Activated gamma-delta T cell treated with anti-CD3 and anti-CD28 coated beads, Interleukin-2, amount 50 U/mL, for 16 hours (primary cell): Measurements from ENCODE around the gene ATRX.
"Not testable (repeated sequence)": the region's sequence is repeated elsewhere in the genome, so short reads cannot be mapped to it uniquely, and the experiment has no call there.

Experiments
- DNase-seq: peaks from one replicate; pipeline ENCODE4 v3.0.0-alpha.2; 2020; ENCODE audit warnings: low read depth

Gene ATRX

GRCh38 chrX:77785486-77786364 lies at the start of gene ATRX:
ATRX (minus strand) TSS chrX:77786216; CDS start chrX:77786001, 215 bp downstream.
- peak; percentile 58 for DNase-seq

- not testable (repeated sequence) for DNase-seq
Measured at GRCh38 chrX:77831544-77831943, 45.5 kb upstream of the ATRX start.

- DNase-seq = not testable (repeated sequence)
Measured at GRCh38 chrX:77821989-77822388, 36.0 kb upstream of the ATRX start.

- DNase-seq = no peak
Measured at GRCh38 chrX:77820091-77820727, 34.2 kb upstream of the ATRX start.

DNA sequence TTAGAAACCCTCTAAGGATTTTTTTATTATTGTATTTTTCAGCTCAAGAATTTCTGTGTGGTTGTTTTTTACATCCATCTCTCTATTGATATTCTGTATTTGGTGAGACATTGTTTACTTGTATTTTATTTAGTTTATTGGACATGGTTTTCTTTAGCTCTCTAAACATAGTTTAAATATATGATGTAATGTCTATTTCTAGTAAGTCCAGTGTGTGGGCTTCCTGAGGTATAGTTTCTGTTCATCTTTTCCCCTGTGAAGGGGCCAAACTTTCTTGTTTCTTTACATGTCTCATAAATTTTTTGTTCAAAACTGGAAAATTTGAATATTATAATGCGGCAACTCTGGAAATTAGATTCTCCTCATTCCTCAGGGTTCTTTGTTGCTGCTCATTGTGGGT lies 28.2 kb upstream of the ATRX start:
- no peak for DNase-seq

DNA sequence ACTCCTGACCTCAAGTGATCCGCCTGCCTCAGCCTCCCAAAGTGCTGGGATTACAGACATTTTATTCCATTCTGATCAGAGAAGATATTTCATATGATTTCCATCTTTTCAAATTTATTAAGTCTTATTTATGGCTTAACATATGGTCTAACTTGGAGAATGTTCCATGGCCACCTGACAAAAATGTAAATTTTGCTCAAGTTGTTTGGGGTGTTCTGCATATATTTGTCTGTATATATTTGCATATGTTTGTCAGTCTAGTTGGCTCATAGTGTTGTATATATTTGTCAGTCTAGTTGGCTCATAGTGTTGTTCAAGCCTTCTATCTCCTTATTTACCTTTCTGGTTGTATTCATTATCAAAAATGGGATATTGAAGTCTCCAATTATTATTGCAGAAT lies 16.2 kb upstream of the ATRX start:
- DNase-seq = no peak

GRCh38 chrX:77795124-77795523 lies 9.1 kb upstream of the ATRX start:
- DNase-seq = no peak

- no peak for DNase-seq
Measured at GRCh38 chrX:77793946-77794345, 7.9 kb upstream of the ATRX start.

- no peak for DNase-seq
Measured at GRCh38 chrX:77788050-77788449, 2.0 kb upstream of the ATRX start.

DNA sequence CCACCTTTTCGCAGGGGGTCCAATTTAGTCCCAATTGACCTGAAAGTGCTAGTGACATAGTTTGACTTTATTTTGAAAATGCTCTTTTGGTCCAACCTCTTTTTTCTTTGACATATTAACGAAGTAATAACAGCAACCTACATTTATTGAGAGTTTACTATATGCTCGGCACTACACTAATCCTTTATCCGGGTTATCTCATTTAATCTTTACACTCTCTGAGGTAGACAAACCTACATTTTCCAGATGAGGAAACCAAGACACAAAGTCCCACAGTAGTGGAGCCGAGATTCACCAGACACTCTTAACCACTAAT lies 307 bp upstream of the ATRX start:
- DNase-seq = no peak

DNA sequence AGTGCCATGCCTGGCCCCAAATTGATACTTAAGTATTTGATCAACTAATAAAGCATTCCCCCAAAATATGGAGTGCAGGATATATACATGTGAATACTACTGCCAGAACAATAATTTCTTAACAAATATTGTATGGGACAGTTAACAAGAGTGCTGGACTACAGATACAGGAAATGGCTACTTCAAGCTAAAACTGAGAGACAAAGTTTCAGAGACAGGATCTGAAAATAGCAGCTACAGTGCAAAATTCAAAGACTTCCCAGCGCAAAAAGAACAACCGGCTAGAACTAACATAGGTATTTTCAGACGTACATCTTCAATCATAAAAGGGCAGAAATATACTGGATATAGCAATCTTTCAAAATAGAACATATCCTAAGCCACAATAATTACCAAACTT lies 6.3 kb downstream of the ATRX start:
- DNase-seq = no peak

DNA sequence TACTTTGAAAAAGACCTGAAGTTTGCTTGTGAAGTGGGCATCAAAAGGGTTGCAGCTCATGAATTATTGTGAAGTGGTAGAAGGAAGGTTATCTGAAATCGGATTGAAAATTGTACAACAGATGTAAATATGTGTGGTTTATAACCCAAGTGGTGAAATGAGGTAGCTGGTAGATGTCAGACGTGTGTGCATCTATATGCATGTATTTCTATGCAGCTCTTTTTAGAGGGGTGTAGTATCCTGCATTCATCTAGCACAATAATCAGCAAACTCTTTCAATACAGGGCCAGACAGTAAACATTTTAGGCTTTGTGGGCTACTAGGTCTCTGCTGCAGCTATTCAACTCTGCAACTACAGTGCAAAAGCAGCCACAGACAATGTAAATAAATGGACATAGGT lies 9.4 kb downstream of the ATRX start:
- no peak for DNase-seq

DNA sequence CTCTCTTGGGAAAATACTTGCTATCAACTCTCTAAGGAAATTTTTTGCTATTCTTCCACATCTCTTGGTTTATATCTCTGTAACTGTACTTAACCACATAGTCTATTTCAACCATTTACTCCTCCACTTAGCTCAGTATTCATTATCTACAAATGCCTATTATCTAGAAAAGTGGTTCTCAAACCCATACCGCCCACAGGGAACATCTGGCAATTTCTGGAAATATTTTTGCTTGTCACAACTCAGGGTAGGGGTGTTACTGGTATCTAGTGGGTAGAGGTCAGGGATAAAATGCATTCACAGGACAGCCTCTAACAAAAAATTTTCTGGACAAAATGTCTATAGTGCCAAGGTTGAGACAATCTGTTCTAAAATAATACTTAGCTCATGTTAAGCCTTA lies 14.4 kb downstream of the ATRX start:
- no peak for DNase-seq

GRCh38 chrX:77768787-77769186 lies 17.2 kb downstream of the ATRX start:
- DNase-seq = no peak

GRCh38 chrX:77766212-77766611 lies 19.8 kb downstream of the ATRX start:
- not testable (repeated sequence) for DNase-seq

- DNase-seq = no peak
Measured at GRCh38 chrX:77755561-77755960, 30.5 kb downstream of the ATRX start.

GRCh38 chrX:77753942-77754341 lies 32.1 kb downstream of the ATRX start:
- not testable (repeated sequence) for DNase-seq

GRCh38 chrX:77749695-77750094 lies 36.3 kb downstream of the ATRX start:
- DNase-seq = no peak

DNA sequence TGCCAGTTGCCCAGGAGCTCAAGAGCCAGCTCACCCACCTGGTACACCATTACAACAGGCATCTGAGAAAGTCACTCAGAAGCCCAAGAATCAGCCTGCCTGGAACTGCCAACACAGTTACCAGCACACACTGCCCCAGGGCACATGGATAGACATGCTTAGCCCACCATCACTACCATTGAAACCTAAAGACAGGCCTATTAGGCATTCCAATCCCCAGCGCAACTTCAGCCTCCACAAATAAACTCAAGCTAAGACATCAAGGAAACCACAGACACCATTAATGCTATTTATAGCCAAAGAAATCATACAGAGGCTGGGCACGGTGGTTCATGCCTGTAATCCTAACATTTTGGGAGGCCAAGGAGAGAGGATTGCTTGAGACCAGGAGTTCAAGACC lies 42.3 kb downstream of the ATRX start:
- DNase-seq = no peak

DNA sequence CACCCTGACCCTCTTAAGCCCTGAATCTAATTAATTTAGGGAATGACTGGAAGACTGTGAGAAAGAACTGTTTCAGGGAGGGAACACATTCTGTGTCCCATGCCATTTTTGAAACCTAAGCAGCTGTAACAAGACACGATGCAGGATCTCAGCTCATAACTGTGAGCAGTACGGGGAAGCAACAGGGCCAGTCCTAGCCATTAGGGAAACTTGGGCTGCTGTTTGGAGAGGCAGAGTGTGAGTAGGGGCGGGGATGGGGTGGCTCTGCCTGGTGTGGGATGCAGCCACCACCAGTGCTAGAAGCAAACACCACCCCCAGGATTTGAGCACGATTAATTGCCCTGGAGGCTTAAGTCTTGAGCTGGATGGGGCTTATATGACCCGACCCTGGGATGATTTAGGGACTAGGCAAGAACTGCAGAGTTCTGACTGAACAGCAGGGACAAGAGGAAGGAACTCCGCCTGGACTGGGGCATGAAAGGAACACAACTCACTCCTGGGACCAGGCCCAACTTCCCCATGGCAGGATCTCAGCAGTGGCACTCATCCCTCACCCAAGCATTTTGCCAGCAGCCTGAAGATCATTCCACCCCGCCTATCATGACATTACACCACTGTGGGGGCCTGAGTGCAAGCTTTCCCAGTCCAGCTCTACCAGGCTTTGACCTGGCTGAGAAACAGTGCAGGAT lies 43.1 kb downstream of the ATRX start:
- no peak for DNase-seq

GRCh38 chrX:77740376-77740905 lies 45.6 kb downstream of the ATRX start:
- DNase-seq = no peak

DNA sequence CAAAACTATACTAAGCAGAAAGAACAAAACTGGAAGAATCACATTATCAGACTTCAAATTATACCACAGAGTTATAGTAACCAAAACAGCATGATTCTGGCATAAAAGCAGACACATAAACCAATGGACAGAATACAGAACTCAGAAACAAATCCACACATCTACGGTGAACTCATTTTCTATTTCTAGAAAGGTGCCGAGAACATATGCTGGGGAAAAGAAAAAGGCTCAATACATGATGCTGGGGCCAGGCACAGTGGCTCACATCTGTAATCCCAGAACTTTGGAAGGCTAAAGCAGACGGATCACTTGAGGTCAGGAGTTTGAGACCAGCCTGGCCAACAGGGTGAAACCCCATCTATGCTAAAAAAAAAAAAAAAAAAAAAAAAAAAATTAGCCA lies 52.7 kb downstream of the ATRX start:
- no peak for DNase-seq
